Fibroblast of skin of scalp (primary cell): ENCODE data around the gene BMP7.
"Not testable (repeated sequence)": the region's sequence is repeated elsewhere in the genome, so short reads cannot be mapped to it uniquely, and the experiment has no call there.

ENCODE experiments used
- DNase-seq: peaks from one replicate; pipeline ENCODE4 v3.0.0-alpha.2; 2013

The BMP7 gene

DNA sequence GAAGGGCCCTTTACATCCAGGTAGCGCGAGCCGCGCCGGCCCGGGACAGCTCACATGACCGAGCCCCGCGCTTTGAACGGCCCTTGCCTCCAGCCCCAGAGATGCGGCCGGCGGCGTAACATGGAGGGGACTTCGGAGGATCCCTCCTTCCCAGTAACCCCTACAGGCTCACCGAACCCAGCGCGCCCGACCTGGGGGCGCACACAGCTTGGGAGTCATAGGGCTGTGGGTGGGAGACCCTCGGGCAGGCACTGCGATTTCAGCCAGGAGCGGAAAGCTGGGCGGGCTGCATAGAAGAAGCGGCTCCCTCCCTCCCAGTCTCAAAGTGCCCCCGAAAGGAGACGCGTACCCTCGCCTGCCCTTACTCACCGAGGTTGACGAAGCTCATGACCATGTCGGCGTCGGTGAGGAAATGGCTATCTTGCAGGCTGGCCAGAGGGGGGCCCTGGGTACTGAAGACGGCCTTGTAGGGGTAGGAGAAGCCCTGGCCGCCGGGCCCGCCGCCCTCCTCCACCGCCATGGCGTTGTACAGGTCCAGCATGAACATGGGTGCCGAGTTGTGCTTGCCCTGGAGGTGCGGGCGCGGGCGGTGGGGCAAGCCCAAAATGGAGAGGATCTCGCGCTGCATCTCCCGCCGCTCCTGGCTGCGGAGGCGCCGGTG, 975 bp downstream of the BMP7 start:
- DNase-seq = no peak

DNA sequence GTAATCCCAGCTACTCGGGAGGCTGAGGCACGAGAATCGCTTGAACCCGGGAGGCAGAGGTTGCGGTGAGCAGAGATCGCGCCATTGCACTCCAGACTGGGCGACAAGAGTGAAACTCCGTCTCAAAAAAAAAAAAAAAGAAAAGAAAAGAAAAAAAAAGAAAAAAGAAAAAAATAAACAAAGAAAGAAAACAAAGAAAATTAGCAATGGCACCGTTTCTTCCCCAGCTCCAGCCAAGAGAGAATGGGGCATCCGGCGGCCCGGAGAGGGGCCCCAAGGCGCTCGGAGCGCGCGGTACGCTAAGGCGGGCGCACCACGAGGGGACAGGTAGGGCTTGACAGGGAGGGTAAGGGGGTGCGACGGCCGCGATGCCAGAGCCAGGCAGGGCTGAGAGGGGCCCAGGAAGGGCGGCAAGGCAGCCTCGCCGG, 1.5 kb downstream of the BMP7 start:
- DNase-seq = not testable (repeated sequence)

GRCh38 chr20:57263801-57264792, 2.3 kb downstream of the BMP7 start:
- no peak for DNase-seq

GRCh38 chr20:57262784-57263609, 3.4 kb downstream of the BMP7 start:
- DNase-seq = no peak

GRCh38 chr20:57262301-57262700, 4.1 kb downstream of the BMP7 start:
- no peak for DNase-seq

DNA sequence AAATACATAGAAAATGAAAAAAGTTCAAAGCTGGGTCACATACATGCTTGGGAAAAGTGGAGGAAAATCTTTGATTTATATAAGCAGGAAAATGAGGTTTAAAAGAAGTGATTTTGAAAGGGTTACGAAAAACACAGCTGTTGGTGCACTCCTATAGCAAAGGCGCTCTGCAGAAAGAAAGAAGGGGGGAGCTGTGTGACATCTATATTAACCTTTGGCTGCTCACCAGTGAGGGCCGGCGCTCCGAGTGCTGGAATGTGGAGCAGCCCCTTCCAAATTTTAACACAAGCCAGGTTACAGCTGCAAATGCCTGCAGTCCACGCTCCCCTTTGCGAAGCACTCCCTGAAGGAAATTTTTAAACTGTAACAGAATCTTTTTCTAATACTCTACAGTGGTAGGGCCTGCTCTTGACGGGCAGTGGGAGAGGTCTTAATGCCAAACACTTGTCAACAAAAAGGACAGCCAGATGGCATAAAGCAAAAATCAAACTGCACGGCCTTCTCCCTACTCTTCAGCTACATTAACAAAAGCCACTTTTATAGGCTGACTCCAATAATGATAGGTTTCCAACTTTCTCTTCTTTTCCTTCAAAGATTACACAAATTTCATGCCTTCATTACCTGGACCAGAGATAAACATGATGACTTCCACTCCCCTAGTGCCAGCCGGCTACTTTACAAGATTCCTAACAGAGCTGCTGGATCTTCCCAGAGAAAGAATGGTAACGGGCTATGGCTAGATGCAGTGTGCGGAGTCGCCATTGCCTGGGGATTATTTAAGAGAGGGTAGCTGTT, 4.8 kb downstream of the BMP7 start:
- no peak for DNase-seq

DNA sequence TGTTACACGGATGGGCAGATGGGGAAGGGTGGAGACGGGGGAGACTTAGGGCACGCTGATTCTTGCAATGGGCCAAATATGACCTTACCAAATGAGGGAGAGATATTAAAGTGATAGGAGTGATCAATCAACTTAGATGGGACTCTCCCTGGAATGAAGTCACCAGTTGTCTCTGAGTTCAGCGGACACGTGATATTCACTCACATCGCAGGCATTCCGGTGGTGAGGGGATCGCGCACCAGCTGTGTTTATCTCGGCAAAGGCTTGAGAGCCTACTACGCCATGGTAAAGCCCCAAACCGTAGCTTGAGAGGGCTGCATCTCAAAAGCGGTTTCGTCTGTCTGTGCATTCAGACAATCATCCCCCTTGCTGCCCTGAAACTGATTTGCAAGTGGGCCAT, 5.5 kb downstream of the BMP7 start:
- peak; percentile 23 for DNase-seq

DNA sequence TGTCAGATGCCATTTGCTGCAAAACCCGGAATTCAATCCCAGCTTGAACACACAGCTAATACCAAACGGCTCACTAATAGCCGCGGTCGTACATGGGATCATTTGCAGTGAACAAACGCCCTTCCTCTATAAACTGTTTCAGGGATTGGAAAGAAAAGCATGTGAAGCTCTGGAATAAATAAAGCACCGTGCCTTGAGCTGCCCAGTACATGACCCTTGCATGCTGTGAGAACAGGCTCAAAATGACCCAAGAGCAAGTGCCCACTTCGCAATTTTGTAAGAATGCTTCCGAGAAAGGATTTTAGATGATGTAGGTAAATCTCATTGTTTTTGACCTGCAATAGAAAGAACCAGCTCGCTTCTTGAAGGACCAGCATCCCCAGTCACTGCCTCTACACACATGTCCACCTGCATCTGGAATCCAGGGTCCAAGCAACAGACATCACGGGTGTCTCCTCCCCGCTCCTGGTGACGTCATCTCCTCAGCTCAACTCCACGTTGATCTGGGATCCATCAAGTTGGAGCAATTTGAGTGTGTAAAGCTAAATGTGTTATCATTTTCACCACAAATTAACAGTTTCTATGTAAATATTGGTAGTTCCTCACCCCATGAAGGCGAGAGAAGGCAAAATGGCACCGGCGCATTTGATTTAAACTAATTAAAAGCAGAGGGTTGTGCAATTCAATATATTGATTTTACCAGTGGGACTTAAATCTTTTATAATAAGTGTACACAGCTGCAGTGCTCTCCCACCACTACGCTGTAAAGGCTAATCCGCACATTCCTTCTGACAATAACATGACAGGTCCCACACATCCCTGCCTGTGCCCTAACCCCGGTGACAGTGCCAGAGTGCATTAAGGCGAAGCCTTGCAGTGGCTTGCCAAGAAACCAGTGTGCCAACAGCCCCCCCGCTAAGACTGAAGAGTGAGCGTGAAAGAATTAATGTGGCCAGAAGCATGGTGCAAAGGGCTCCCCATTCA, 6.2 kb downstream of the BMP7 start:
- DNase-seq = no peak

DNA sequence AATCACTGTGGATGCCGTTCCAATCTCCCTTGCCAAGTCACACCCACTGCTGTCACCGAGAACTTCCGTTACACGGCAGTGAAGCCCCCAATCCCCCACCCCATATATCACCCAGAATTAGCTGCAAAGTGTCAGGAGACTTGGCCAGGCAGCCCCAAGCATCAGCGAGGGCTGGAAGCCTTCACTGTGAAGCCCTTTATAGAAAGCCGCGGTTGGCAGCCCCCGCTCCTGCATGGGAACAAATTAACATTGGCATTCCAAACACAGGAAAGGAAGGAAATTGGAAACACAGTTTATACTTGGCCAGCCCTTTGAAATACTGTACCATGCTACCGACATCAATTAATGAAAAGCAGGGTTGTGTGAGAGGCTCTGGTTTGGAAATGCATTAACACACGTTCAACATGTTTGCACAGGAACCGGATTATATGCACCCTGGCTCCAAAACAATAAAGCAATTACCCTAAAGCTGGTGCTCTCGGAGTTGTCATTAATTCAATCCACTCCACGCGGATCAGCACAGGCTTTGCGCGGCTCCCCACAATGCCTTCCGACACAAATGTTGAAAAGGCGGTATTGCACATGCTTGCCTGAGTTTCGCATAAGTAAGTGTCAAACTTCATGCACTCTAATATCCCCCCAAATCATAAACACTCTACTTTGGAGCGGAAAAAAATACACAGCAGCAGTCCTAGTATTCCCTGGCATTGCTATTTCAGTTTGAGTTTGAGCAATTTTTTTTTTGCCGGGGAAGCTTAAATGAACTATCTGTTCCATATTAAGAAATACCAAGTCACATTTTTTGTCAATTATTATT, 7.1 kb downstream of the BMP7 start:
- DNase-seq = no peak

- DNase-seq = no peak
Measured at GRCh38 chr20:57257701-57258453, 8.6 kb downstream of the BMP7 start.

DNA sequence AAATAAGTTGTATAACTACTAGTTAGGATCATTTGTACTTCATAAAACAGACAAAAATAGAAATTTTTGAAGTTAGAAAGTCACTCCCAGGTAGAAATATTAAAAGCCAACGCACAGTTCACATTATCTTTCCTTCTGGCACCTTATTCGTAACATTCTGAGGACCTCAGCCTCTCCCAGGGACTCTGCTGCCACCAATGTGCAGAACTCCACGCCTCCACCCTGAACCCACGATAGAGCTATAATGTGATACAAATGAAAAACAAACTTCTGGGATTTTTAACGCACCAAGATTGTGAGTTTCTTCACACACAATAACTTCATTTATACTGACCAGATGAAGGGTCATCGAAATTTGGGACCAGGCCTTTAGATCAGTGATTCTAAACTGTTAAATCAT, 9.5 kb downstream of the BMP7 start:
- DNase-seq = no peak

- no peak for DNase-seq
Measured at GRCh38 chr20:57256205-57256604, 10.2 kb downstream of the BMP7 start.

DNA sequence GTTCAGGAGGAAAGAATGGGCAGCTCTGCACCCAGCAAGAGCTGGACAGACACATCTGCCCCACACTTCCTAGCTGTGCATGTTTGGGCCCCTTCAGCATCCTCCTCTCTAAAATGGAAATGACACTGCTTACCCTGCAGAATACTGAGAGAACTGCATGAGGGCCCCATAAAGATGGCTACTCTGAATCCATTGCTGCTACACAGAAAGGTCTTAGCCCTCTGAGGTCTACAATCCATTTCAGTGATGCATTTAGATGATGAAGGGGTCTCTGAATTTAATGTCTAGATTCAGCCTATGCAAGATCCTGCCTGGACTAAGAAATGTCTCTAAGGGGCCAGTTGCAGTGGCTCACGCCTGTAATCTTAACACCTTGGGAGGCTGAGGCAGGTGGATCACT, 11.3 kb downstream of the BMP7 start:
- DNase-seq = no peak

- no peak for DNase-seq
Measured at GRCh38 chr20:57252559-57253162, 13.8 kb downstream of the BMP7 start.

GRCh38 chr20:57251949-57252348, 14.5 kb downstream of the BMP7 start:
- DNase-seq = no peak

GRCh38 chr20:57251344-57251743, 15.1 kb downstream of the BMP7 start:
- no peak for DNase-seq

DNA sequence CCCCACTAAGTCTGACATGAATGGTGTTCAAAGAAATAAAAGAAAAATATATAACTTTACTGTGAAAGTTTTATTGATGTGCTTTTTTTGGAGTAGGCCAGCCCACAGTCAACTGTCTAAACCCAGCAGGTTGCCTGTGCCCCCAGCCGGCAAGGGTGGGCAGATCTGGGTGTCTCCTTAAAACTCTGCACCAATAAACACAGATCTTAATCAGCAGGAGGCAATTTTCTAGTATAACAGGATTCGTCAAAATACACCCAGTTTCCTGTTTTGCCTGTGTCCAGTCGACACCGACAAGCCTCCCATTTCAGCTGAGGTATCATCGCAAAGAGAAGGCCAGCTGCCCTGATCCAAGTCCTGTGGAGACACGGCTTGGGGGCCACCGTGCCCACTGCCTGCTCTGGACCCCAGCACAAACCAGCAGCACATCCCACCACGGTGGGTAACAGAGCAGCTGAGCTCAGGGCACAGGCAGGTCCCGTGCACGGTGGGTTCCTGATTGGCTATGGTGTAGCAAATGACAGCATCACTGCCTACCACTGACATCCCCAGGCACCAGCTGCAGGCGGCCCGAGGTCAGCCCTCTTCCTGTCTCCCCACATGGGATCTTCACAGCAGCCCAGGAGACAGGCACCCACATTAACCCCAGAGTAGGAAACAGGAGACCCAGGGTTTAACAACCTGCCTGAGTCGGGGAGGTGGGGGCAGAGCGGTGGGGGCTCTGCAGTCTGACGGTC, 15.7 kb downstream of the BMP7 start:
- DNase-seq = no peak

DNA sequence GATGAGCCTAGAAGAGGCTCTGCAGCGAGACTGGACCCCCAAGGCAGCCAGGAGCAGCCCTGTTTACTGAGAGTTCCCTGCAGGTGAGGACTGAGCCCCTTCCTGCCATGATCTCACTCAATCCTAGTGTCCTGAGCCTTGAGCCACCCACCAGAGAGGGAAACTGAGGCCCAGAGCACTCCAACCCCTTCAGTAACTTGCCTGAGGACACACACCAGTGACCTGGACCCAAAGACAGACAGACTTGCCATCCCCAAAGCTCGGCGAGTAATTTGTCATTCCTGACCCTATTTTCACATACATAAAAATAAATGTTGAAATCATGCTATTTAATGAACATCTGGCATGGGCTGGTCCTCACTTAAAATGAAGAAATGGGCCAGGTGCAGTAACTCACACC, 16.7 kb downstream of the BMP7 start:
- DNase-seq = no peak
